22Rv1 (cell line): ENCODE measurements around the gene RRP36.

Experiments
- ZFX ChIP-seq: fragments of 450-650 bp; IDR thresholded peaks from 2 replicates; pipeline ENCODE4 v1.6.1; 2017; ENCODE audit warnings: antibody characterized with exemption, borderline replicate concordance
- TF ChIP-seq, protein P1 (sequence below): fragments of 450-650 bp; IDR thresholded peaks from 2 replicates; pipeline ENCODE4 v1.5.1; 2017; ENCODE audit warnings: mild to moderate bottlenecking

- TF ChIP-seq, protein P1, sequence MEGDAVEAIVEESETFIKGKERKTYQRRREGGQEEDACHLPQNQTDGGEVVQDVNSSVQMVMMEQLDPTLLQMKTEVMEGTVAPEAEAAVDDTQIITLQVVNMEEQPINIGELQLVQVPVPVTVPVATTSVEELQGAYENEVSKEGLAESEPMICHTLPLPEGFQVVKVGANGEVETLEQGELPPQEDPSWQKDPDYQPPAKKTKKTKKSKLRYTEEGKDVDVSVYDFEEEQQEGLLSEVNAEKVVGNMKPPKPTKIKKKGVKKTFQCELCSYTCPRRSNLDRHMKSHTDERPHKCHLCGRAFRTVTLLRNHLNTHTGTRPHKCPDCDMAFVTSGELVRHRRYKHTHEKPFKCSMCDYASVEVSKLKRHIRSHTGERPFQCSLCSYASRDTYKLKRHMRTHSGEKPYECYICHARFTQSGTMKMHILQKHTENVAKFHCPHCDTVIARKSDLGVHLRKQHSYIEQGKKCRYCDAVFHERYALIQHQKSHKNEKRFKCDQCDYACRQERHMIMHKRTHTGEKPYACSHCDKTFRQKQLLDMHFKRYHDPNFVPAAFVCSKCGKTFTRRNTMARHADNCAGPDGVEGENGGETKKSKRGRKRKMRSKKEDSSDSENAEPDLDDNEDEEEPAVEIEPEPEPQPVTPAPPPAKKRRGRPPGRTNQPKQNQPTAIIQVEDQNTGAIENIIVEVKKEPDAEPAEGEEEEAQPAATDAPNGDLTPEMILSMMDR = no peak
- TF ChIP-seq ZFX = no peak
Measured at GRCh38 chr6:42979523-42980177, 41.8 kb upstream of the RRP36 start.
